Ishikawa (cell line): ENCODE measurements around the gene SLC6A13.

Experiments used
- CEBPB ChIP-seq: IDR thresholded peaks from 2 replicates; pipeline ENCODE4 v1.6.1; 2012
- CREB1 ChIP-seq: IDR thresholded peaks from 2 replicates; pipeline ENCODE4 v1.6.1; 2012; ENCODE audit warnings: low read depth
- EGR1 ChIP-seq: IDR thresholded peaks from 2 replicates; pipeline ENCODE4 v1.6.1; 2012
- EP300 ChIP-seq: IDR thresholded peaks from 2 replicates; pipeline ENCODE4 v1.6.1; 2012; ENCODE audit warnings: borderline replicate concordance
- FOXM1 ChIP-seq: IDR thresholded peaks from 2 replicates; pipeline ENCODE4 v1.6.1; 2012; ENCODE audit warnings: low read depth, borderline replicate concordance
- MAX ChIP-seq: IDR thresholded peaks from 2 replicates; pipeline ENCODE4 v1.6.1; 2012
- NFIC ChIP-seq: IDR thresholded peaks from 2 replicates; pipeline ENCODE4 v1.6.1; 2012
- RAD21 ChIP-seq: IDR thresholded peaks from 2 replicates; pipeline ENCODE4 v1.6.1; 2012; ENCODE audit warnings: low read depth
- REST ChIP-seq: IDR thresholded peaks from 2 replicates; pipeline ENCODE4 v1.6.1; 2012; ENCODE audit warnings: low read depth, mild to moderate bottlenecking
- TAF1 ChIP-seq: IDR thresholded peaks from 2 replicates; pipeline ENCODE4 v1.6.1; 2012; ENCODE audit warnings: low read depth, mild to moderate bottlenecking
- TCF12 ChIP-seq: IDR thresholded peaks from 2 replicates; pipeline ENCODE4 v1.6.1; 2012; ENCODE audit warnings: low read depth
- TEAD4 ChIP-seq: IDR thresholded peaks from 2 replicates; pipeline ENCODE4 v1.6.1; 2012
- USF1 ChIP-seq: IDR thresholded peaks from 2 replicates; pipeline ENCODE4 v1.6.1; 2012
- YY1 ChIP-seq: IDR thresholded peaks from 2 replicates; pipeline ENCODE4 v1.6.1; 2012; ENCODE audit warnings: low read depth
- ZBTB7A ChIP-seq: IDR thresholded peaks from 2 replicates; pipeline ENCODE4 v1.6.1; 2012; ENCODE audit warnings: low read depth

The SLC6A13 gene

GRCh38 chr12:268483-268840 lies 5.8 kb upstream of the SLC6A13 start:
- TF ChIP-seq MAX (no peak), TCF12 (no peak), EP300 (no peak), TEAD4 (no peak), ZBTB7A (no peak), TAF1 (no peak), CREB1 (no peak), NFIC (no peak), USF1 (no peak), FOXM1 (no peak), YY1 (no peak), RAD21 (no peak), REST (no peak), CEBPB (no peak), EGR1 (no peak)

GRCh38 chr12:267581-268482 lies 5.2 kb upstream of the SLC6A13 start:
- TF ChIP-seq RAD21 (no peak), EGR1 (no peak), ZBTB7A (no peak), EP300 (no peak), TAF1 (no peak), TCF12 (no peak), YY1 (no peak), TEAD4 (no peak), USF1 (no peak), NFIC (no peak), REST (no peak), CREB1 (no peak), FOXM1 (no peak), MAX (no peak), CEBPB (no peak)

- TF ChIP-seq YY1 (no peak), RAD21 (no peak), TCF12 (no peak), MAX (no peak), CREB1 (no peak), REST (no peak), ZBTB7A (no peak), EGR1 (no peak), TEAD4 (no peak), EP300 (no peak), CEBPB (no peak), TAF1 (no peak), NFIC (no peak), FOXM1 (no peak), USF1 (no peak)
Observed at GRCh38 chr12:265096-265495, 2.5 kb upstream of the SLC6A13 start.
